Bone marrow (tissue), 2 donors: ENCODE results near the gene FTCD.
"Not testable (repeated sequence)": the region's sequence is repeated elsewhere in the genome, so short reads cannot be mapped to it uniquely, and the experiment has no call there.

ENCODE experiments used
- DNase-seq, 2 donors: peaks; one replicate each; lab custom pipeline; 2025; lab: John Stamatoyannopoulos, UW

The FTCD gene, protein sequence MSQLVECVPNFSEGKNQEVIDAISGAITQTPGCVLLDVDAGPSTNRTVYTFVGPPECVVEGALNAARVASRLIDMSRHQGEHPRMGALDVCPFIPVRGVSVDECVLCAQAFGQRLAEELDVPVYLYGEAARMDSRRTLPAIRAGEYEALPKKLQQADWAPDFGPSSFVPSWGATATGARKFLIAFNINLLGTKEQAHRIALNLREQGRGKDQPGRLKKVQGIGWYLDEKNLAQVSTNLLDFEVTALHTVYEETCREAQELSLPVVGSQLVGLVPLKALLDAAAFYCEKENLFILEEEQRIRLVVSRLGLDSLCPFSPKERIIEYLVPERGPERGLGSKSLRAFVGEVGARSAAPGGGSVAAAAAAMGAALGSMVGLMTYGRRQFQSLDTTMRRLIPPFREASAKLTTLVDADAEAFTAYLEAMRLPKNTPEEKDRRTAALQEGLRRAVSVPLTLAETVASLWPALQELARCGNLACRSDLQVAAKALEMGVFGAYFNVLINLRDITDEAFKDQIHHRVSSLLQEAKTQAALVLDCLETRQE

DNA sequence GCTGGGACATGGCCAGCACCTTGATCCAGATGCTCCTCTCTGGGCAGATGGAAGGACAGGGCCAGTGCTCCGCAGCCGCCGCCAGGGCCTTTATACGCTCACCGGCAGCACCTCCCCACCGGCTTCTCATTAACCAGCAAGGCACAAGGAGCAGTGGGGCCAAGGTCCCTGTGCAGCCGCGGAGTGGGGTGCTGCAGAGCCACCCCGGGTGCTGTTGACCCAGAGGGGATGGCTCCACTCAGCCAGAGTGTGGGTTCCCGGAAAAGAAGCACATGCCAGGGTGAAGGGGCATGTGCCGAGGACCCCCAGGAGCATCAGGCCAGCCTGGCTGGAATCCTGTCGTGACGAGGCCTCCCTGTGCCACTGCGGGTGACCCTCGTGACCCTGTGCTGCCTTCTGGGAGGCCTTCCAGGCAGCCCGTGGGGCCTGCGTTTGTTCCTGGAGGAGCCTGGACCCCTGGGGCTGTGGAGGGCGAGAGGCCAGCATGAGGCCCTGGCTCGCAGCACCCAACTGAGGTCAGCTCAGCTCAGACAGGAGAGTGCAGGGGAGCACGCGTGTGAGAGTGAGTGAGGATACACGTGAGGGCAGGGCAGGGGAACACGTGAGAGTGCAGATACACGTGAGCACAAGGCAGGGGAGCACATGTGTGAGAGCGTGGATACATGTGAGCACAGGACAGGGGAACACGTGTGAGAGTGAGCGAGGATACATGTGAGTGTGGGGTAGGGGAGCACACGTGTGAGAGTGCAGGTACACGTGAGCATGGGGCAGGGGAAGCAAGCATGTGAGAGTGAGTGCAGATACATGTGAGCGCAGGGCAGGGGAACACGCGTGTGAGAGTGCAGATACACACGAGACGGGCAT is at the start of gene FTCD:
TSS of gene FTCD (minus strand) at position 66 of the 864 bp plus-strand sequence. CDS start at position 10, 56 bp downstream.
- no peak for DNase-seq

DNA sequence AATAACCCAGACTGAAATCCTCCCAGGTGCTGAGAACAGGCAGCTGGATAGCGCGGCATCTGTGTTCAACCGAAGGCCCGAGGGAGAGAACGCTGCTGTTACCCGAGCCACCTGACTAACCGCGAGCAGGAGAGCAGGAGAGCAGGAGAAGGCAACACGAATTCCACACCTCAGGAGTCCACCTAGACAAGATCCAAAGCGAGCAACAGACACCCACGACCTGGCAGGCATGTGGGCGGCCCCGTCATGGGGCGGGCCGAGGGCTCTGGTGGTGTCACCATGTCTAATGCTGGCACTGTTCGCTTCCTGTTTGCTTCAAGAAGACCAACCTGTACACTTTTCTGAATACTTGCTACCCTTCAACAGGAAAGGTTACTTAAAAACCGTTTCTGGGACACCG is 49.8 kb upstream of the FTCD start:
- no peak for DNase-seq

- no peak for DNase-seq
Observed at GRCh38 chr21:46203203-46203600, 47.8 kb upstream of the FTCD start.

DNA sequence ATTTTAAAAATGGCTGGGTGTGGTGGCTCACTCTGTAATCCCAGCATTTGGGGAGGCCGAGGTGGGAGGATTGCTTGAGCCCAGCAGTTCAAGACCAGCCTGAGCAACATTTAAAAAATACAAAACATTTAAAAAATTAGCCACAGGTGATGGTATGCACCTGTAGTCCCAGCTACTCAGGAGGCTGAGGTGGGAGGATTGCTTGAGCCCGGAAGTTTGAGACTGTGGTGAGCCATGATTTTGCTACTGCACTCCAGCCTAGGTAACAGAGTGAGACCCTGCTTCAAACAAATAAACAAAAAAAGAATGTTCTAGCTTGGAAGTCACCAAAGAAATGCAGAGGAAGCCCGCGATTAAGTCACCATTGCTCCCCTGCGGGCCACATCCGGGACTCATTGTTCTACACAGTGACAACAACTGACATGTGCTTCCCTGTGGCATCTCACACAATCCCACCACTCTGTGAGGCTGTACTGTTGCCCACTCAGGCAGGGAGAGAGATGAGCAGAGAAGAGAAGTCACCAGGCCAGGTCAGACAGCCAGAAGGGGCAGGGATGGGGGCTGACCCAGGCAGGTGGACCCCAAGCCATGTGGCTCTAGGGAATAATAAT is 47.3 kb upstream of the FTCD start:
- no peak for DNase-seq

GRCh38 chr21:46200877-46201803 is 45.8 kb upstream of the FTCD start:
- not testable (repeated sequence) for DNase-seq

DNA sequence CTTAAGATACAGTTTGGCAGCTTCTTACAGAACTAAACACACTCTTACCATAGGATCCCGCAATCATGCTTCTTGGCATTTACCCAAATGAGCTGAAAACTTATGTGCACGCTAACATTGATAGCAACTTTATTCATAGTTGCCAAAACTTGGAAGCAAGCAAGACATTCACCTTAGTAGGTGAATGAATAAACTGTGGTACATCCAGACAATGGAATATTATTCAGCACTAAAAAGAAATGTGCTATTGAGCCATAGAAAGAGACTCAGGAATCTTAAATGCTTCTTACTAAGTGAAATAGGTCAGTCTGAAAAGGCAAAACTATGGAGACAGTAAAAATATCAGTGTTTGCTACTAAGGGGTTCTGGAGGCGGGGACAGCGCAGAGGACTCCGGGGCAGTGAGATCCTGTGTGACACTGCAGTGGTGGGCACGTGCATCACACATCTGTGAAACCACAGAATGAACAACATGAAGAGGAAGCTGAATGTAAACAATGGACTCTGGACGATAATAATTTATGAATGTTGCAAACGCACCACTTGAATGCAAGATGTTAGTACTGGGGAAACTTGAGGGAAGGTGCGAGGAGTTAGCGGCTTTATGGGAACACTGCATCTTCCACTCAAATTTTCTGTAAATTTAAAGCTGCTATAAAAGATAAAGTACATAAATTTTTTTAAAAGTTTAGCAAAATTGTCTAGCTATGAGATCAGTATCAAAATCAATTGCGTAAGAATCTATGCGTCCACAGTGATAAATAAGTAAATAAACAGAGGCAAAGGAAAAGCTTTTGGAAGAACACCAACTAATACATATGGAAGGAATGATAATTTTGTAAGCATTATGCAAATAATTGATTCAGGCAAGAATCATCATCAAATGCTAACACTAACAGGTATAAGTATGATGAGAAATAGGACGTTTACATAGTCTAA is 44.3 kb upstream of the FTCD start:
- DNase-seq = no peak

- no peak for DNase-seq
Observed at GRCh38 chr21:46196733-46197132, 41.4 kb upstream of the FTCD start.

DNA sequence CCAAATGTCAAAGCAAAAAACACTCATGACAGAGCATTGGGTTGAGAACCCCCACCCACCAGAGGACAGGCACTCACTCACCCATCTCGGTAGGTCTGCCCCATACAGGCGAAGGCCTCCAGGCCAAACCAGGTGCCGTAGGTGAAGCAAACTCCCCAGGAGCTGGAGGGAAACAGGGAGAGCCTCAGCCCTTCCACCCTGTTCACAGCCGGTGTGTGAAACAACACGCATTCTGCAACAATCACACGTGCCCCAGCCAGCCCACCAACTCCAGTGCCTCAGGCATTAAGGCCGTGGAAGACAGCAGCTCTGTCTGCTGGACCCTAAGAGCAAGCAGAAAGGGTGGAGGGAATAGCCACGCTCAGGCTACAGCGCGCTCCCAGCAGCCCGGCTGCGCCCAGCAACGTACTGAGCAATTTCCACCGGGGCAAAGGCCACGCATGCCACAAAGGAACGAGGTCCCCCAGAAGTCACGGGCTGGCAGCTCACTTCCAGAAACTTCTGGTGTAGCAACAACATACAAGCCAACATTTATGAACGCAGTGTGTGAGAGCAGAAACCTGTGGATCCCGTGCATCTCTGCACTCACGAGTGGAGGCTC is 40.3 kb upstream of the FTCD start:
- no peak for DNase-seq

GRCh38 chr21:46194374-46195334 is 39.3 kb upstream of the FTCD start:
- no peak for DNase-seq

- DNase-seq = no peak
Observed at GRCh38 chr21:46193829-46194373, 38.5 kb upstream of the FTCD start.

GRCh38 chr21:46191686-46192575 is 36.6 kb upstream of the FTCD start:
- no peak for DNase-seq

GRCh38 chr21:46191257-46191685 is 35.9 kb upstream of the FTCD start:
- DNase-seq = no peak

DNA sequence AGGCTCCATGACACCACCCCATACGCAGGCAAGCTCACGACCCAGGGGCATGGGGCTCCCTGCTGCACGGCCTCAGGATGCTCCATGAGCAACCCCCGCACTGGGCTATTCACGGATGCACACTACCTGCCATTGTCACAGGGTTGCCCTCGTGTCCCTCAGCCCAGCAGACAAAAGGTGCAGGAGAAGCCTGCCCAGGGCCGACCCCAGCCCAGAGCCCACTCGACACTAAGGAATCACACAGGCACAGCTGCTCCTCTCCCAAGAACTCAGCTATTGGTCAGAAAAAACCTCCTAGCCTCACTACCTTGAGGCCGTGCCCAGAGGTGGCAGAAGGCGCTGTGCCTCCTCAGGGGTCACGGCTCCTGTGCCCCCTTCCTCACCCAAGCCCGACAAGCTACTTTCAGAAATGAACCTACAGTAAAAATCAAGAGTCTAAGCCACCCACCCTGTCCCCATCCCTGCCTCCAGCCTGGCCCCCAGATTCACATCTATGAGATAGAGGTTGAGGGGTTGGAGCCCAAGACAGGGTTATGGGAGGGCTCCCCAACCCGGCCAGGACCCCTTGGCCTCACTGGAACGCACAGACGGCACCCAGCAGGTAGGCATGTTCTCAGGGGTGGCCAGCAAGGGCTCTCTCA is 35.2 kb upstream of the FTCD start:
- DNase-seq = no peak

GRCh38 chr21:46189959-46190490 is 34.6 kb upstream of the FTCD start:
- no peak for DNase-seq

DNA sequence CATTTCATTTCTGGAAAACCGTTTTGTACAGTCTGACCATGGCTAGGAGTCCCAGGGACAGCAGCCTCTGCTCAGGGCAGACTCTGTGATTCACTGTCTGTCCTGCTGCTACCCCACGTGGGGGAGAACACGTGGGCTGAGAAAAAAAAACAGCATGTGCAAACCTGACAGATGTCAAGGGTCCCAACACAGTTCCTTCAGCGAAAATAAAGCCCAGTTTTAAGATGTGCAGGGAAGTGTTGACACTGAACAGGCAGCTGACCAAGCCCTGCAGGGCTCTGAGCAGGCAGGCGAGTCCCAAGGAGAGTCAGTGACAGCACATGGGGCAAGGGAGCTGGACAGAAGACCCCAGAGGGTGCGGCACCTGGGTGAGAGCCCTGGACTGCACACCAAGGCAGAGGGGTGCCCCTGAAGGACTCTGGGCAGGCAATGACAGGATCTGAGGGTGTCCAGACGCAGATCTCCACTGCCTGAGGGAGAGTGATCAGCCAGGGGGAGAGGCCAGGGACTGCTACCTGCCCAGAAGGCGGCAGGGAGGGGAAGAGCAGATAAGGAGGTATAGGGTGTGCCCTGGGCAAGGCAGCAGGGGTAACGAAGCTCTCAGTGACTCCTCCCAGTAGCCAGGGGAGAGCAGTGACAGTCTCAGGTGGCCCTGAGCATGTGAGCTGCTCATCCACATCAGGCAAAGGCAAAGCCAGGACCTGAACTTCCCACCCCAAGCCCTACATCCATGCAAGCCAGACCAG is 34.0 kb upstream of the FTCD start:
- DNase-seq = no peak
